Measurements from ENCODE around the gene MUC5B. TPM values are rescaled to one million over a fixed set of nuclear protein-coding genes. Genes with fewer than 3 reads are reported as not detected.

MUC5B gene
- total RNA-seq, 1 experiment from 2014 or later = 3.4 TPM

DNA sequence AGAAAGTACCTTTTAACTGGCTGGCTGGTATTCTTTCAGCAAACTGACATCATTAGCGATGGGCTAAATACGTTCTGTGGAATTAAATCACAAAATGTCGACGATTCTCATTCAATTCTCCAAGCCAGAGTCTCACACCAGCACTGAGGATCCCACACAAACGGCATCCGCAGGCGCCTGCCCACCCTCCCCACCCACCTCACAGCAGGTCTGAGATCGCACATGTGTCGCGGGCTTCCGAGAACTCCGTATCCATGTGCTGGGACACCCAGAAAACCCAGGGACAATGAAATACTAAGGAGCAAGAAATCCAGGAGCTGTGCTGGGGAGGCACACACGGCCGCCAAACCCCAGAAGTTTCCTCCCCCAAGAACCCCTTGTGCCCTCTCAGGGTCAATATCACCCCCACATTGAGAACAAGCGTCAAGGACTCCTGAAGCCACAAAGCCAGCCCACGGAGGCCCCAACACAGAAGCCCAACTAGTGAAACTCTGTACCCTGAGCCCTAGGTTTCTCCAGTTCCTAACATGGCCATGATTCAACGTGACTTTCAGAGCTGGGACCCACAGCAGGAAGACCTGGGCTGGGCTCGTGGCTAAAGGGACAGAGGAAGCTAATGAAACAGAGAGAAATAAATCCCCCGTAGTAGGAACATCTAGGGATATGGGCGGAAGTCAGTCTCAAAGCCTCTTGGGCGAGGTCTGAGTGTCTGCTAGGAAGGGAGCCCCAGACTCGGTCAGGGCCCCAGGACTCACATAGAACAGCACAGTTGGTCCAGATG is 78.5 kb downstream of the MUC5B start:
- H3K27ac Mint-ChIP-seq (ENCODE audit: unreplicated experiment) = no peak overlapping the region
- no peak overlapping the region for H3K4me3 Mint-ChIP-seq (ENCODE audit: low read depth, unreplicated experiment)
- no peaks in the 10 kb centered on the region for H3K9me3 Mint-ChIP-seq (ENCODE audit: low read depth, unreplicated experiment)
- H3K4me1 Mint-ChIP-seq (ENCODE audit: low read depth, unreplicated experiment) = peaks cover 40% of the 10 kb centered on the region
- H3K36me3 Mint-ChIP-seq (ENCODE audit: insufficient read depth, unreplicated experiment) = peaks cover 27% of the 10 kb centered on the region
- CTCF ChIA-PET = interaction anchor here (0.6 kb wide), 1 partner anchor 78 kb away, joined by 8 read pairs; the partner anchor contains the start of gene MUC5B
- TF ChIP-seq, protein P1, sequence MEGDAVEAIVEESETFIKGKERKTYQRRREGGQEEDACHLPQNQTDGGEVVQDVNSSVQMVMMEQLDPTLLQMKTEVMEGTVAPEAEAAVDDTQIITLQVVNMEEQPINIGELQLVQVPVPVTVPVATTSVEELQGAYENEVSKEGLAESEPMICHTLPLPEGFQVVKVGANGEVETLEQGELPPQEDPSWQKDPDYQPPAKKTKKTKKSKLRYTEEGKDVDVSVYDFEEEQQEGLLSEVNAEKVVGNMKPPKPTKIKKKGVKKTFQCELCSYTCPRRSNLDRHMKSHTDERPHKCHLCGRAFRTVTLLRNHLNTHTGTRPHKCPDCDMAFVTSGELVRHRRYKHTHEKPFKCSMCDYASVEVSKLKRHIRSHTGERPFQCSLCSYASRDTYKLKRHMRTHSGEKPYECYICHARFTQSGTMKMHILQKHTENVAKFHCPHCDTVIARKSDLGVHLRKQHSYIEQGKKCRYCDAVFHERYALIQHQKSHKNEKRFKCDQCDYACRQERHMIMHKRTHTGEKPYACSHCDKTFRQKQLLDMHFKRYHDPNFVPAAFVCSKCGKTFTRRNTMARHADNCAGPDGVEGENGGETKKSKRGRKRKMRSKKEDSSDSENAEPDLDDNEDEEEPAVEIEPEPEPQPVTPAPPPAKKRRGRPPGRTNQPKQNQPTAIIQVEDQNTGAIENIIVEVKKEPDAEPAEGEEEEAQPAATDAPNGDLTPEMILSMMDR (IDR thresholded peaks at IDR 0.05; ENCODE audit: unreplicated experiment) = no peak
- DNase-seq = no peak
- no TSS peak for BruUV-seq (replicated peaks)
- no peaks in the 10 kb centered on the region for H3K27me3 Mint-ChIP-seq (ENCODE audit: unreplicated experiment)
- intact Hi-C loops (cut with micrococcal nuclease; ENCODE audit: unreplicated experiment) = loop anchor here (10.0 kb wide), 1 partner anchor 213 kb away; no protein-coding TSS in a partner anchor

DNA sequence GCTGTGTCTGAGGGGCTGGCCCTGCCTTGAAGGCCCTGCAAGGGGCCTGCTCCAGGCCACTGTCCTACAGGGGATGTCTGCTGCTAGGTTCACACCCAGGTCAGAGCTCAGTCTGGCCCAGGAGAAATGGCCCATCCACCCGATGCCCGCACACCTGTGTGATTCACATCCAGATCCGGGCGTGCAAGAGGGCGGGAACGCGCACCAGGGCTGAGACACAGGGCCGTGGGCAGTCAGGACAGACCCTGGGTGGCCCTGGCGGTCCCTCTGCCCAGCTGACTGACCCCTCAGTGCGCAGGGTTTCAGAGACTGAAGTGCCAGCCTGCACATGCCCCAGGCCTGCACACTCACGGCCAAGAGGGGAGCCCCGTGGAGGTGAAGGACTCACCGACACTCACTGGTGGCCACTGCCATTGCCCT is 79.2 kb downstream of the MUC5B start:
- CTCF ChIA-PET = interaction anchor here (0.6 kb wide), 1 partner anchor 79 kb away, joined by 8 read pairs; the partner anchor contains the start of gene MUC5B
- H3K4me1 Mint-ChIP-seq (ENCODE audit: low read depth, unreplicated experiment) = peaks cover 40% of the 10 kb centered on the region

DNA sequence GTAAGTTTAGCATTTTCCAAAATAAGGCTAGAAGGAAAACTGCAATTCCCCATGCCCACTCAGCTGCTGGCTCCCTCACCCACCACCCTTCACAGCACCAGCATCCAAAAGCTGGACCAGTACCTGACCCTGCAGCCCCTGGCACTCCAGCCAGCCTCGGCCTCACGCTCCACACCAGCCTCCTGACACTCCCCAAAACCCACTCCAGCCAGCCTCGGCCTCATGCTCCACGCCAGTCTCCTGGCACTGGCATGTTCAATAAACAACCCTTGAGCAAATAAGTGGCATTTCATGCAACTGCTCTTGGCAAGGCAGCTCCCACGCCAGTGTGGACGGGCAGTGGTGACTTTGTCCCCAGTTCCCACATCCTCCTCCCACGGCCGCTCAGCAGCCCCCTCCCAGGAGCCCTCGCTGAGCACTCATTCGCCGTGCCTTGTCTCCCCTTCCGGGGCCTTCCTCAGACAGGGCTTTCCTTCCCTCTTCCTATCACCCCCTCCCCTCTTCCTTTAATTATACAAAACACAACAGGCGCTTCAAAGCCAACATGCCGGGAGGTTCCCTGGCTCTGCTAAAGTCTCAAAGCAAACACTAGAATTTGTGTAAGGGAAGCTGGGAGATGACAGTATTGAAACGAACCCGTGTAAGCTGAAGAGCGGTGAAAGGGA is 79.7 kb downstream of the MUC5B start:
- CTCF ChIA-PET = no interaction called here
- BruUV-seq (replicated peaks) = no TSS peak
- Mint-ChIP-seq H3K9me3 (ENCODE audit: low read depth, unreplicated experiment) (no peaks in the 10 kb centered on the region), H3K4me1 (ENCODE audit: low read depth, unreplicated experiment) (peaks cover 40% of the 10 kb centered on the region), H3K4me3 (ENCODE audit: low read depth, unreplicated experiment) (no peak overlapping the region), H3K27ac (ENCODE audit: unreplicated experiment) (peak overlapping the region; percentile 72), H3K27me3 (ENCODE audit: unreplicated experiment) (no peaks in the 10 kb centered on the region), H3K36me3 (ENCODE audit: insufficient read depth, unreplicated experiment) (peaks cover 34% of the 10 kb centered on the region)
- intact Hi-C loops (cut with micrococcal nuclease; ENCODE audit: unreplicated experiment) = loop anchor here (10.0 kb wide), 1 partner anchor 212 kb away; no protein-coding TSS in a partner anchor
- DNase-seq = no peak
- TF ChIP-seq, protein P1 (IDR thresholded peaks at IDR 0.05; ENCODE audit: unreplicated experiment) = no peak

More for the DNA sequence above, 79.2 kb downstream of the MUC5B start:
- intact Hi-C loops (cut with micrococcal nuclease; ENCODE audit: unreplicated experiment) = loop anchor here (10.0 kb wide), 1 partner anchor 213 kb away; no protein-coding TSS in a partner anchor
- Mint-ChIP-seq H3K36me3 (ENCODE audit: insufficient read depth, unreplicated experiment) (peaks cover 34% of the 10 kb centered on the region), H3K27me3 (ENCODE audit: unreplicated experiment) (no peaks in the 10 kb centered on the region), H3K4me3 (ENCODE audit: low read depth, unreplicated experiment) (no peak overlapping the region), H3K9me3 (ENCODE audit: low read depth, unreplicated experiment) (no peaks in the 10 kb centered on the region), H3K27ac (ENCODE audit: unreplicated experiment) (no peak overlapping the region)
- TF ChIP-seq, protein P1 (IDR thresholded peaks at IDR 0.05; ENCODE audit: unreplicated experiment) = no peak
- no peak for DNase-seq
- no TSS peak for BruUV-seq (replicated peaks)

DNA sequence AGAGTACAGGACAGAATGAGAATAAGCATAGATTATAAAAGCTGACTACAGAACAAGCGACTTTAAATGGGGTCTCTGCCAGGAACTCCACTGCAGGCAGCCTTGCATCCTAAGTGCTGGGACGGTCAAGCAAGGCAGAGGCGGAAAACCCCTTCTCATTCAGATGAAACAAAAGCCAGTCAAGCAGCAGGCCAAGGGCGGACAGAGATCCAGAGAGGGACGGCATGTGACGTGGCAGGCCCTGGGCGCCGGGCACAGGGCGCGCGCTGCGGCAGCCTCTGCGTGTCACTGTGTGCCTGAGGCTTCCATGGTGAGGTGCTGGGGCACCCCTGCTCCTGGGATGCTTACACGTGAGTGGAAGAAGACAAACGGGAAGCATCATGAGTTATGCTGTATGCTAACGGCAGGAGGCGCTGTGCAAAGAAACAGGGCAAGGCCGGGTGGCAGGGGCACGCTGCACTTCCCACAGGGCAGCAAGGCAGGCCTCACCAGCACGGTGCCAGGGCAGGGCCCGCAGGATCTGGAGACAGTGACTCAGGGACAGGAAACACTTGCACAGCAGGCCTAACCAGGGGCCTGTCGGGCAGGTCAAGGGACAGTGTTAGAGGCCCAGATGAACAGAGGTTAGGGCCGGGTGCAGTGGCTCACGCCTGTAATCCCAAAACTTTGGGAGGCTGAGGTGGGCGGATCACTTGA is 80.4 kb downstream of the MUC5B start:
- no peaks in the 10 kb centered on the region for H3K27me3 Mint-ChIP-seq (ENCODE audit: unreplicated experiment)
- CTCF ChIA-PET = interaction anchor here (0.7 kb wide), 2 partner anchors 72 to 230 kb away, joined by 6 to 11 read pairs; no protein-coding TSS in a partner anchor
- peak overlapping the region; percentile 72 for H3K27ac Mint-ChIP-seq (ENCODE audit: unreplicated experiment)
- no peaks in the 10 kb centered on the region for H3K9me3 Mint-ChIP-seq (ENCODE audit: low read depth, unreplicated experiment)
- TF ChIP-seq, protein P1 (IDR thresholded peaks at IDR 0.05; ENCODE audit: unreplicated experiment) = peak; percentile 80
- H3K4me1 Mint-ChIP-seq (ENCODE audit: low read depth, unreplicated experiment) = peaks cover 40% of the 10 kb centered on the region
- intact Hi-C loops (cut with micrococcal nuclease; ENCODE audit: unreplicated experiment) = loop anchor here (10.0 kb wide), 1 partner anchor 212 kb away; no protein-coding TSS in a partner anchor
- peaks cover 34% of the 10 kb centered on the region for H3K36me3 Mint-ChIP-seq (ENCODE audit: insufficient read depth, unreplicated experiment)
- peak; percentile 82 for DNase-seq
- peak overlapping the region; percentile 56 for H3K4me3 Mint-ChIP-seq (ENCODE audit: low read depth, unreplicated experiment)
- no TSS peak for BruUV-seq (replicated peaks)
